HepG2 (cell line): Measurements from ENCODE around the gene HDAC5. TPM values are rescaled to one million over a fixed set of nuclear protein-coding genes. Genes with fewer than 3 reads are reported as not detected.

Source experiments
- ELF1 ChIP-seq: sonication (generic); formaldehyde crosslinking; IDR thresholded peaks from 2 replicates; pipeline ENCODE4 v1.4.0; 2020; ENCODE audit warnings: missing genetic modification reagents
- HOXD1 ChIP-seq: sonication (generic); formaldehyde crosslinking; IDR thresholded peaks from 2 replicates; pipeline ENCODE4 v1.5.0; 2020; ENCODE audit warnings: missing genetic modification reagents
- KLF9 ChIP-seq: IDR thresholded peaks from 2 replicates; pipeline ENCODE4 v1.6.1; 2016; ENCODE audit warnings: low read depth
- MED1 ChIP-seq: sonication (generic); formaldehyde crosslinking; IDR thresholded peaks from 2 replicates; pipeline ENCODE4 v1.4.0; 2020; ENCODE audit warnings: missing genetic modification reagents
- NFKB2 ChIP-seq: sonication (generic); formaldehyde crosslinking; IDR thresholded peaks from 2 replicates; pipeline ENCODE4 v1.4.0; 2020; ENCODE audit warnings: missing genetic modification reagents, borderline replicate concordance
- PATZ1 ChIP-seq: sonication (generic); formaldehyde crosslinking; IDR thresholded peaks from 2 replicates; pipeline ENCODE4 v1.4.0; 2020; ENCODE audit warnings: missing genetic modification reagents
- PAXIP1 ChIP-seq: sonication (generic); formaldehyde crosslinking; conservative IDR thresholded peaks from 2 replicates; pipeline ENCODE4 v1.4.0; 2020; ENCODE audit warnings: mild to moderate bottlenecking, missing genetic modification reagents, moderate library complexity
- PCBP2 ChIP-seq: fragments of 200-400 bp; formaldehyde crosslinking; optimal IDR thresholded peaks from 2 replicates; pipeline ENCODE3; 2018; ENCODE audit warnings: low read length, low read depth; ENCODE audit not compliant: poor library complexity, severe bottlenecking
- POLR2A ChIP-seq, 2 experiments: IDR thresholded peaks; 2 replicates each; pipeline ENCODE4 v1.6.1; 2011; ENCODE audit warnings: low read depth in 2 of 2, low read length in 2 of 2, mild to moderate bottlenecking in 1 of 2, moderate library complexity in 1 of 2; ENCODE audit not compliant: insufficient read depth in 1 of 2
- RXRB ChIP-seq: IDR thresholded peaks from 2 replicates; pipeline ENCODE4 v1.6.1; 2016; ENCODE audit warnings: borderline replicate concordance, missing genetic modification reagents, missing compliant biosample characterization
- SPEN ChIP-seq: sonication (generic); formaldehyde crosslinking; IDR thresholded peaks from 2 replicates; pipeline ENCODE4 v1.5.1; 2020; ENCODE audit warnings: low read depth, mild to moderate bottlenecking, missing genetic modification reagents
- SRSF4 ChIP-seq: fragments of 200-400 bp; formaldehyde crosslinking; IDR thresholded peaks from one replicate; pipeline ENCODE4 v1.6.1; 2018; ENCODE audit warnings: mild to moderate bottlenecking, low read depth, low read length, moderate library complexity; ENCODE audit not compliant: poor library complexity, severe bottlenecking
- U2AF2 ChIP-seq: fragments of 200-400 bp; formaldehyde crosslinking; IDR thresholded peaks from 2 replicates; pipeline ENCODE4 v1.6.1; 2017; ENCODE audit warnings: low read depth, mild to moderate bottlenecking, low read length
- ZHX1 ChIP-seq: sonication (generic); formaldehyde crosslinking; IDR thresholded peaks from 2 replicates; pipeline ENCODE4 v1.8.1; 2022; ENCODE audit warnings: low read depth, mild to moderate bottlenecking, missing genetic modification reagents
- ZMYM4 ChIP-seq: sonication (generic); formaldehyde crosslinking; IDR thresholded peaks from 2 replicates; pipeline ENCODE4 v1.8.1; 2023; ENCODE audit warnings: mild to moderate bottlenecking, missing genetic modification reagents
- ZNF598 ChIP-seq: sonication (generic); formaldehyde crosslinking; IDR thresholded peaks from 2 replicates; pipeline ENCODE4 v1.5.1; 2020; ENCODE audit warnings: mild to moderate bottlenecking, missing genetic modification reagents, borderline replicate concordance
- ZNF772 ChIP-seq: sonication (generic); formaldehyde crosslinking; IDR thresholded peaks from 2 replicates; pipeline ENCODE4 v1.5.0; 2020; ENCODE audit warnings: mild to moderate bottlenecking, missing genetic modification reagents
- polyA plus RNA-seq, 8 experiments: library from polyadenylated mRNA; depleted of rRNA in 3 of 8; stranded (reverse) in 7 of 8; unstranded in 1 of 8; fragments of >200 nt; fragmentation: Illumina TruSeq in 4 of 8; extraction: Trizol in 4 of 8; gene quantifications; 2 replicates each; pipeline versions ENCODE4 v1.2.1 to v1.2.3, GENCODE V29; 2011 to 2016; ENCODE audit warnings: low read depth in 4 of 8, missing spikeins in 1 of 8, mixed read lengths in 1 of 8; ENCODE audit not compliant: insufficient read depth in 1 of 8
- total RNA-seq, 5 experiments: library from RNA; depleted of rRNA; stranded (reverse); fragments of >200 nt; fragmentation: Illumina TruSeq; extraction: Trizol; gene quantifications; 2 replicates each; pipeline ENCODE4 v1.2.3, GENCODE V29; 2016; ENCODE audit warnings: low read depth in 1 of 5

HDAC5 gene
- total and polyA plus RNA-seq, 2 of the 13 experiments (the other 11 are each of a cell fraction or from before 2014, with no cell fraction given), result 46.4 to 85.4 TPM

- TF ChIP-seq SPEN (peak; percentile 68; the same call in 1 of the 2 replicates), PAXIP1 (CRISPR knock-in tag) (peak; percentile 49), PATZ1 (CRISPR knock-in tag) (peak; percentile 65), MED1 (CRISPR knock-in tag) (peak; percentile 42; the same call in 1 of the 2 replicates), ZNF598 (CRISPR knock-in tag) (peak; percentile 27; the same call in 1 of the 2 replicates), ELF1 (CRISPR knock-in tag) (peak; percentile 89), RXRB (peak; percentile 56), HOXD1 (0 out of 2 replicates have a peak, but pooled peaks have one; percentile 39), U2AF2 (peak; percentile 96), POLR2A (IDR thresholded peaks at IDR 0.05; ENCODE audit: insufficient read depth in 1 of 2, low read depth in 2 of 2, low read length in 2 of 2) (peak; percentile 74 to 89), SRSF4 (no peak), NFKB2 (CRISPR knock-in tag) (peak; percentile 78; the same call in 1 of the 2 replicates), PCBP2 (peak; percentile 53), KLF9 (peak; percentile 28; the same call in 1 of the 2 replicates), ZMYM4 (CRISPR knock-in tag) (no peak), ZNF772 (CRISPR knock-in tag) (peak; percentile 31; the same call in 1 of the 2 replicates), ZHX1 (0 out of 2 replicates have a peak, but pooled peaks have one; percentile 39)
These were observed 27.6 kb downstream of the HDAC5 start (continued) for GRCh38 chr17:44095647-44096496.
